Heart left ventricle (tissue), 13 donors: ENCODE data around the gene SYPL1.

Experiments
- CTCF ChIP-seq, 12 donors: fragments of 200-600 bp; sonication (generic) in 4 of 12; IDR thresholded peaks; one replicate each; pipeline versions ENCODE4 v1.5.0 to v1.8.0; 2018 to 2022; ENCODE audit warnings: antibody characterized with exemption in 12 of 12, mild to moderate bottlenecking in 5 of 12
- POLR2A ChIP-seq, 2 donors: fragments of 450-650 bp; IDR thresholded peaks; one replicate each; pipeline ENCODE4 v1.6.1; 2017; ENCODE audit warnings: antibody characterized with exemption in 2 of 2, mild to moderate bottlenecking in 2 of 2, moderate library complexity in 2 of 2
- donor health status: ischemic (EF 13 %, LVEDD 7.1; RV severe dilation, severe dysfunction).
- donor health status: DM: no; HTN: yes; CAD: no.
- donor health status: DM: no; HTN: no; CAD: no.
- donor health status: ischemic (EF 25% LVEDD 6.9; RV normal size, moderate dysfunction).
- donor health status: ischemic (EF 25% LVEDD 5.7; RV mildly dilated, moderate dysfunction).
- donor health status: ischemic (EF 35%, LVEDD 5.7; RV mildly dilated, moderate dysfunction).
- donor health status: nonischemic (EF 11% LVEDD 7.7; RV severe dilation, severe dysfunction).
- donor health status: DM: yes; HTN: yes; CAD: no.
- donor health status: PGD.
- donor health status: ischemic (EF 29% LVEDD 5.4; RV normal size, mild dysfunction).
- donor health status: nonischemic (EF 23%, LVEDD 6.1; RV moderate dilation, normal function).

GRCh38 chr7:106083717-106084116 is 28.4 kb downstream of the SYPL1 start:
- no peak for TF ChIP-seq CTCF (IDR thresholded peaks at IDR 0.05)
- TF ChIP-seq POLR2A (IDR thresholded peaks at IDR 0.05): no peak
